Mesothelial cell of epicardium (in vitro differentiated cells): ENCODE results near the gene CCDC40. TPM values are rescaled to one million over a fixed set of nuclear protein-coding genes. Genes with fewer than 3 reads are reported as not detected.
A peak's percentile ranks its signal among the peaks of the same experiment; 100 is the strongest.

Source experiments
- DNase-seq, 2 experiments: peaks; one replicate each; pipeline ENCODE4 v3.0.0; 2021; ENCODE audit warnings: low spot score in 2 of 2; ENCODE audit not compliant: unreplicated experiment in 2 of 2
- H3K27ac Mint-ChIP-seq: 2 replicates; pipeline ENCODE4 v1.8.0; 2021; ENCODE audit warnings: mixed read lengths
- H3K27me3 Mint-ChIP-seq: 2 replicates; pipeline ENCODE4 v1.8.0; 2021; ENCODE audit warnings: low read depth, mixed read lengths
- H3K36me3 Mint-ChIP-seq: 2 replicates; pipeline ENCODE4 v1.8.0; 2021; ENCODE audit warnings: mixed read lengths
- H3K4me1 Mint-ChIP-seq: 2 replicates; pipeline ENCODE4 v1.8.0; 2021; ENCODE audit warnings: mixed read lengths
- H3K4me3 Mint-ChIP-seq: 2 replicates; pipeline ENCODE4 v1.8.0; 2021; ENCODE audit warnings: mild to moderate bottlenecking, moderate library complexity, mixed read lengths
- H3K9me3 Mint-ChIP-seq: 2 replicates; pipeline ENCODE4 v1.8.0; 2021; ENCODE audit warnings: mixed read lengths
- CTCF ChIP-seq: fragments of 200-600 bp; sonication (generic); IDR thresholded peaks from one replicate; pipeline ENCODE4 v1.5.0; 2021; ENCODE audit warnings: antibody characterized with exemption; ENCODE audit not compliant: unreplicated experiment
- total RNA-seq: library from RNA; stranded (reverse); gene quantifications from 3 replicates; pipeline ENCODE4 v1.2.1, GENCODE V29; 2021

Gene CCDC40
- total RNA-seq = 20.6 to 25.9 TPM (median 23.5 TPM) in 3 replicates

GRCh38 chr17:80035937-80036714 is at the start of gene CCDC40:
Gene CCDC40, plus strand, starts transcription at chr17:80036642. Its CDS starts 21 bp downstream, at chr17:80036663.
- peak; percentile 67 to 79 for DNase-seq
- Mint-ChIP-seq H3K27ac (peak within 1 kb of the TSS; percentile 97), H3K4me1 (peaks cover 23% of the 10 kb centered on the region), H3K4me3 (peak within 1 kb of the TSS; percentile 95), H3K36me3 (peaks cover 9% of the 10 kb centered on the region), H3K27me3 (no peaks in the 10 kb centered on the region), H3K9me3 (no peaks in the 10 kb centered on the region)
- TF ChIP-seq CTCF = no peak

GRCh38 chr17:79987187-79987934 is 49.1 kb upstream of the CCDC40 start:
- no peaks in the 10 kb centered on the region for H3K27me3 Mint-ChIP-seq
- no peak for DNase-seq
- H3K4me3 Mint-ChIP-seq = no peak overlapping the region
- no peaks in the 10 kb centered on the region for H3K9me3 Mint-ChIP-seq
- H3K27ac Mint-ChIP-seq = peak overlapping the region; percentile 14
- peaks cover 51% of the 10 kb centered on the region for H3K4me1 Mint-ChIP-seq
- H3K36me3 Mint-ChIP-seq = no peaks in the 10 kb centered on the region
- no peak for TF ChIP-seq CTCF

GRCh38 chr17:79987935-79988184 is 48.6 kb upstream of the CCDC40 start:
- no peak for TF ChIP-seq CTCF
- DNase-seq = no peak
- Mint-ChIP-seq H3K4me3 (no peak overlapping the region), H3K4me1 (peaks cover 55% of the 10 kb centered on the region), H3K36me3 (no peaks in the 10 kb centered on the region), H3K9me3 (no peaks in the 10 kb centered on the region), H3K27me3 (no peaks in the 10 kb centered on the region), H3K27ac (peak overlapping the region; percentile 14)

- DNase-seq = no peak
- Mint-ChIP-seq H3K27ac (peak overlapping the region; percentile 14), H3K27me3 (no peaks in the 10 kb centered on the region), H3K36me3 (no peaks in the 10 kb centered on the region), H3K4me1 (peaks cover 59% of the 10 kb centered on the region), H3K9me3 (no peaks in the 10 kb centered on the region), H3K4me3 (no peak overlapping the region)
- no peak for TF ChIP-seq CTCF
Measured at GRCh38 chr17:79988185-79988971, 48.1 kb upstream of the CCDC40 start.

- Mint-ChIP-seq H3K36me3 (no peaks in the 10 kb centered on the region), H3K27me3 (no peaks in the 10 kb centered on the region), H3K4me3 (no peak overlapping the region), H3K27ac (peak overlapping the region; percentile 85), H3K4me1 (peaks cover 64% of the 10 kb centered on the region), H3K9me3 (no peaks in the 10 kb centered on the region)
- TF ChIP-seq CTCF = no peak
- DNase-seq = no peak
Measured at GRCh38 chr17:79989106-79989835, 47.2 kb upstream of the CCDC40 start.
